ENCODE data around the gene ZNF804B.

The ZNF804B gene

DNA sequence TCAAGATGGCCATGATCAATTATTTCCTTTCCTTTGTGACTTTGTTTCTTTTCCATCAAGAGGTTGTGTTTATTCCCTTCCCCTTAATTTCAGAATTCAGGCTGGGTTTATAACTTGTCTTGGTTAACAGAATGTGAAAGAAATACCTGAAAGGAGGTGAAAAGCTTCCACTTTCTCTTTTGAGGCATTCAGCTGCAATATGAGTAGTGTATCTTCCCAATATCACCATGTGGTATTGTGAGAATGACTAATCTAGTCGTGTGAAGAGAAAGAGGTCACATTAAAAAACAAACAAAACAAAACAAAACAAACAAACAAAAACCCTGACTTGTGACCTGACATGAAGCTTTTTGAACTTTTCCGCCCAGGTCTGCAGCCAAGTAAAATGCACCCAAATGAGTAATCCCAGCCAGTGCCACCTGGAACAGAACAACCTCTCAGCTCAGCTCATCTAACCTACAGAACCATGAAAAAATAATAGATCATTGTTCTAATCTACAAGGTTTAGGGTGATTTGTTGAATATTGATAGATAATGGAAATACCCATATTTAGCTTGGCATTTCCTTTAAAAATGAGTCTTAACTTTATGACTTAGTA is 106.9 kb downstream of the ZNF804B start:
- H3K4me3 ChIP-seq (ENCODE audit: low read length) = no peak overlapping the region
- DNase-seq (ENCODE audit: low read depth) = no peak
- TF ChIP-seq CTCF (IDR thresholded peaks at IDR 0.05; ENCODE audit: insufficient read depth, low read depth, low read length, missing control alignments) = no peak

GRCh38 chr7:88867158-88867557 is 107.7 kb downstream of the ZNF804B start:
- no peak overlapping the region for H3K4me3 ChIP-seq (ENCODE audit: low read length)
- TF ChIP-seq CTCF (IDR thresholded peaks at IDR 0.05; ENCODE audit: insufficient read depth, low read depth, low read length, missing control alignments) = no peak
- DNase-seq (ENCODE audit: low read depth) = no peak

GRCh38 chr7:88868456-88868855 is 109.0 kb downstream of the ZNF804B start:
- no peak for TF ChIP-seq CTCF (IDR thresholded peaks at IDR 0.05; ENCODE audit: insufficient read depth, low read depth, low read length, missing control alignments)
- DNase-seq (ENCODE audit: low read depth) = no peak
- no peak overlapping the region for H3K4me3 ChIP-seq (ENCODE audit: low read length)

GRCh38 chr7:88881136-88881535 is 121.6 kb downstream of the ZNF804B start:
- no peak overlapping the region for H3K4me3 ChIP-seq (ENCODE audit: low read length)
- no peak for DNase-seq (ENCODE audit: low read depth)
- TF ChIP-seq CTCF (IDR thresholded peaks at IDR 0.05; ENCODE audit: insufficient read depth, low read depth, low read length, missing control alignments) = no peak

GRCh38 chr7:88885131-88885530 is 125.6 kb downstream of the ZNF804B start:
- no peak for TF ChIP-seq CTCF (IDR thresholded peaks at IDR 0.05; ENCODE audit: insufficient read depth, low read depth, low read length, missing control alignments)
- DNase-seq (ENCODE audit: low read depth) = no peak
- H3K4me3 ChIP-seq (ENCODE audit: low read length) = no peak overlapping the region

GRCh38 chr7:88888684-88889083 is 129.2 kb downstream of the ZNF804B start:
- TF ChIP-seq CTCF (IDR thresholded peaks at IDR 0.05; ENCODE audit: insufficient read depth, low read depth, low read length, missing control alignments) = no peak
- peak; percentile 50 for DNase-seq (ENCODE audit: low read depth)
- H3K4me3 ChIP-seq (ENCODE audit: low read length) = no peak overlapping the region

GRCh38 chr7:88910516-88910915 is 151.0 kb downstream of the ZNF804B start:
- TF ChIP-seq CTCF (IDR thresholded peaks at IDR 0.05; ENCODE audit: insufficient read depth, low read depth, low read length, missing control alignments) = no peak
- DNase-seq (ENCODE audit: low read depth) = no peak

More at GRCh38 chr7:88910516-88910915, 151.0 kb downstream of the ZNF804B start:
- no peak overlapping the region for H3K4me3 ChIP-seq (ENCODE audit: low read length)

Data from epithelial cell of esophagus (primary cell).